HG03095 (cell line): ENCODE results near the gene TNFAIP8.

Source experiments
- ATAC-seq: cut with Tn5 transposase; IDR thresholded peaks from one replicate; pipeline ENCODE4 v1.9.1; 2021; ENCODE audit warnings: moderate library complexity; ENCODE audit not compliant: unreplicated experiment

TNFAIP8 gene

DNA sequence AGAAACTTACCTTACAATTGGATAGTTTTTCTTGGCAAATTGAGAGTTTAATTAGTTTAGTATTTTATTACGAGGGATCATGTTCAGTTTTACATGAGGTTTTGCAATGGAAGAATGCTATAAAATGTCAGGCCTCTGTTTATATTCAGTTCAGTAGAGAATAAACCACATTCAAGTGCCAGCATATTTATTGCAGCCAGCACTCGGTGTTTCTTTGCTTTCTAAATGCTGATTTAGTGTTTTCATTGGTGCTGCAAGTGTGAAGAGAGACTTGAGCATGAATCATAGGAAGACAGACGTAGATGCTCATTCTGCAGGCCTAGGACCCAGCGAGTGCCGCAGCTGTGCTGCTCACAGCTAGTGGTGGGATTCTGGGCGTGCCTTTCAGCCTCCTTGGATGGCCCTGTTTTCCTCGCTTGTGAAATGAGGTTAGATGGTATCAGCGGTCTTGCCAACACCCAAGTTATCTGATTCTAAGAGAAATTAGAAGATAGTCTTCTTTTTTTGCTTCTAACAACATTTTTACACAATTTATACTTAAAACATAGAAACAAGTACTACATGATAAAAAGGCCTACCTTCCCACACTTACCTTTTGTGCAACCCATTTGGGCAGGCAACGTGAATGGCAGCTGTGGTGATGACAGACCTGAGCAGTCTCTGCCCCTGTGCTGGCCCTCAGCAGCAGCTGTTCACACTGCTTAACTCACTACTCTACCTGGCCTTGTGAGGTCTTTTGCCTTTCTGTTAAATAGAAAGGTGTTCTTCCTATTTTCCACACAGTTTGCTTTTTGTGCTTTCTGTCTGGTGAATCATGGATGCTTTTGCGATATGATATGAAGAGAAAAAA lies 26.8 kb upstream of the TNFAIP8 start:
- ATAC-seq, result no peak

DNA sequence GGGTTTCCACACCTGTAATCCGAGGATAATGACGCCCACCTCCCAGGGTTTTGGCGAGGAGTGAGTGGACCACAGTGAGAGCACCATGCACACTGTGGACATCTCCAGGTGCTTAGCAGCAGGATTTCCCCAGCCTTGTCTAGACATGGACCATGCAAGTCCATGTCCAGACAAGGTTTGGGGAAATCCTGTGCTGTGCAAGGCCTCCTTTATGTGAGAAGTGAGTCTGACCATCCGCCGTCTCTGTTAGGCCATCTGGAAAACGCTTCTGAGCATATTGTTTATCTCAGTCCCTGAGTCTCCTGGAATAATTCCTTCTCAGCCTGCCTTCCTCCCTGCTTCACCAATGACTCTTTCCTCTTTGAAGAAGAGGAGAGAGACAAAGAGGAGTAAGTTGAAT lies 26.2 kb upstream of the TNFAIP8 start:
- no peak for ATAC-seq

DNA sequence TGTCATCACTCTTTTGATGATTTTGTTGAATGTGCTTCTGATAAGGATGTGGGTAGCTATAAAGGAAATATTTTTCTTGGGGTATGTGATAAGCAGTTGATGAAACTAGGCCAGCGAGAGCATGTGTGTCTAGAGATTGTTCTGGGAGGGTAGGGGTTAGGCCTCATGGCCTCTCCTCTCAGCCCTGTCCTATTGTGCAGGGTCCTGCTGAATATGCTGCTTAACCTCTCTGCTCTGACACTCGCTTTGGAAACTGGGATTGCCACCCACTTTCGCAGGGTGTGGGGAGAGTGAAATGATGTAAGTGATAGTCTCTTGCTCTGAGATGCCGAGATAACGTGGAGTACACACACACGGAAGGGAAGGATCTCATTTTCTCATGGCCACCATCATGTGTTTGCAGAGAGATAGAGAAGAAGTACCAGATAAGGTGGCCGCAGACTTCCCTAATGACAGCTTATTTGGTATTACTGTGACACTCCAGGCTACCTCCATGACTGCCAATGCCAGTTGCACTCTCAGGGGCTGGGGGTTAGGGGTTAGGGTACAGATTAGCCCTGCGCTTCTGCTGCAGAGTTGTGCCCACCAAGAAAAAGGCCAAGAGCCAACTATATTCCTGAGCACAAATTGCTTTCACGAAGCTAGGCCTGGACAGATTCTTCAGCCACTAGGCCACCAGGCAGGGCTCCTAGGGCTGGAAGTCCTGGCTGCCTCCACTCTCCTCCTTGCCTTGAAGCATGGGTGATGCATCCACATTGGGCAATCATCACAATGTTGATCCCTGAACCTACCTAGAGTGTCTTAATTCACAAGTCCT lies 25.2 kb upstream of the TNFAIP8 start:
- ATAC-seq, result no peak

DNA sequence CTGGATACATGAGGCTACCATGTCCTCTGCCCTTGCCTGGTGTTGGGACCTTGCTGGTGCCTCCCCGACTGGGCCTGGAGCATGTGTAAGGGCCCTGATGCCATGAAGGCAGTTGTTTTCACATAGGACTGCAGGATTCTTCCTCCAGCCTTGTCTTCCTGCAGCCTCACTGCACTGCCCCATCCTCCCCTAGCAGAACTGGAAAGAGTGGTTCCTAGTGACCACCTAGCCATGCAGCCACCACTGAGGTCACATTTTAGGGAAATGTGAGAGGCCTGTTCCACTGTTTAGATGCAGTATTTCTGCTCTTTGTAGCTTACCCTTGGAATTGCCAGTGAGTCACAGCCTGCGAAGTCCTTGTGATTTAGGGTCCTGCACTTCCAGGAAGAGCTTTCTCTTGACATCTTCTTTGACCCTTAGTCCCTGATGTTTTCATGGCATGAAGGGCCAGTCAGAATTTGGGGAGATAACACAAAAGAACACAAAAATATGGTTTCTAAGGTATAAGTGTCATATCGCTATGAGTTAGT lies 24.2 kb upstream of the TNFAIP8 start:
- ATAC-seq, result no peak

DNA sequence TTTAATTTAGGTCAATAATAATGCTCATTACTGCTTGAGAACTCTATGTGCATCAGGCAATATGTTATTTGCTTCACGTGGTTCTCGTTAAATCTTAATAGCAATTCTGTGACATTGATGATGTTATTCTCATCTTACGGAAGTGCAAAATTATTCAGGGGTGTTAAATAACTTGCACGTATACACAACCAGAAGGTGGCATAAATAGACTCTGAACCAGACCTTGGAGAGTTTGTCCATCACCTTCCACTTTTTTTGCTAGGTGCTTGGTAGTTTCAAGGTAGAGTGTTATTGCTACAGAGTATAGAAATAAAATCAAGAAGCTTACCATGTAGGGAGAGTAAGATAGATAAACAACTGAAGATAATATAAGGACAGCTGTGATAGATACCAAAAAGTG lies 23.6 kb upstream of the TNFAIP8 start:
- peak; percentile 8 for ATAC-seq

DNA sequence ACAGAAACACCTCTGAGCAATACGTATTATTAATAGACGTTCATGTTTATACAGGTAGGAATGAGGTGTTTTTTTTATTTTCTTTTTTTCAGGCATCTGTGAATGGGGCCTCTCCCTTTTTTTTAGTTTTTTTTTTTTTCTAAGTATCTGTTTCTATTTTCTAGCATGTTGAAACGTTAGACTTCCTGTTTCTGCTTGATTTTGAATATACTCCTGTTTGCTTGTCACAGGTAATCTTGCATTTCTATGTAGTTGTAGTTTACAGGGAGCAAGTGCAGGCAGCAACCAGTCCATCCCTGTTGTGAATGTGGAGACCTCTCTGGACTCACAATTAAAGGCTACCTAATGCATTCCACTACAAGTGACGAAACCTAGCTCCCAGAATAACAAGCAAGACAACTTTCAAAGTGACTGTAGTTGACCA lies 22.8 kb upstream of the TNFAIP8 start:
- ATAC-seq, result peak; percentile 33

DNA sequence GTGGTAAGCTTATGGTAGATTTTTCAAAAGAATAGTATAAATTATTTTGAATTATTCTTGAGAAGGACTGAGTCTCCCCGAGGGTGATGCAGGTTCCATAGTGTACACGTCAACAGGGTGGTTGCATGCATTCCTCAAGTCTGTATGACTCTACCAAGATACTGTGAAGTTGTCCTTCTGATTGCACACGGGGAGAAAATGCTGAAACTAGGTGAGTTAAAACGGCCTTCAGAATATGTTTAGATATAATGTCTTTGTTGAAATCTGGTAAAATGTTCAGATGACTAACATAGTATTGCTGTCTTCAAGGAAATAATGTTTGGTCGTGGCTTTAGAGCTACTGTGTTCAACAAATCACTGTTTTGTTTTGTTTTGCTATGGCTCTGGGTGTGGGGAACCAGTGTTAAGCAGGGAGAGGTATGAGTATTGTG lies 22.4 kb upstream of the TNFAIP8 start:
- peak; percentile 17 for ATAC-seq

DNA sequence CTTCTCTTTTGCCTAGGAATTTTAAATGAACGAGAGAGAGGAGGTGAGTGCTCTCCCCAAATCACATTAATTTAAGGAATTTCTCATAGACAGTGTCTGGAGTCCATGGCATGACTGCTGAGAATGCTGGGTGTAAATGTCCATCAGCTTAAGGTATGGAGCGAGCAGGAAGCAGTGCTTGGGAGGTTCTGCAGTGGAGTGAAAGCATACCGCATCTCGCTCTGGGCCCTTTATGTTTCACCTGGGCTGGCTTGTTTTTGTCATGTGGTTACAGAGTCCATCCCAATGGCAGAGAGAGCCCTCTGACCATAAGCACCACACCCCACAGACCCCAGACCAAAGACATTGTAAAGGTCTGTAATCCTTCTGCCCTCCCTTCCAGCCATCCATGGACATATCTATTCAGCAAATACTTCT lies 20.6 kb upstream of the TNFAIP8 start:
- no peak for ATAC-seq

DNA sequence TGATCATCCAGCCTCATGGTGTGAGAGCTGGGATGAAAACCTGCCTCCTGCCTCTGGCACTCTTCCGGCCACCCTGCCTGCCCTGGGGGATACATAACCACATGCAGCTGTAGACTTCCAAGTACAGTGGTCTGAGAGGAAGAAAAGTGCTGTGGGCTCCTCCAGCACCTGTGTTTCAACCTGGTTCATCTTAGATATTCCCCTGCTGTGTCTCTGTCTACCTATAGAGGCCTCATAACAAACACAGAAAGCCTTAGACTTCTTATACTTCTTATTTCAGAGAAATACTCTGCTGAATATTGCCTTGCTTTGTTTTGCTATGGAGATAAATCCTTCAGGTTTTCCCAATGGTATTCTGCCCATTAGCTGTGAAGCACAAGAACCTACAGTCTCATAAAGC lies 19.6 kb upstream of the TNFAIP8 start:
- ATAC-seq, result no peak

DNA sequence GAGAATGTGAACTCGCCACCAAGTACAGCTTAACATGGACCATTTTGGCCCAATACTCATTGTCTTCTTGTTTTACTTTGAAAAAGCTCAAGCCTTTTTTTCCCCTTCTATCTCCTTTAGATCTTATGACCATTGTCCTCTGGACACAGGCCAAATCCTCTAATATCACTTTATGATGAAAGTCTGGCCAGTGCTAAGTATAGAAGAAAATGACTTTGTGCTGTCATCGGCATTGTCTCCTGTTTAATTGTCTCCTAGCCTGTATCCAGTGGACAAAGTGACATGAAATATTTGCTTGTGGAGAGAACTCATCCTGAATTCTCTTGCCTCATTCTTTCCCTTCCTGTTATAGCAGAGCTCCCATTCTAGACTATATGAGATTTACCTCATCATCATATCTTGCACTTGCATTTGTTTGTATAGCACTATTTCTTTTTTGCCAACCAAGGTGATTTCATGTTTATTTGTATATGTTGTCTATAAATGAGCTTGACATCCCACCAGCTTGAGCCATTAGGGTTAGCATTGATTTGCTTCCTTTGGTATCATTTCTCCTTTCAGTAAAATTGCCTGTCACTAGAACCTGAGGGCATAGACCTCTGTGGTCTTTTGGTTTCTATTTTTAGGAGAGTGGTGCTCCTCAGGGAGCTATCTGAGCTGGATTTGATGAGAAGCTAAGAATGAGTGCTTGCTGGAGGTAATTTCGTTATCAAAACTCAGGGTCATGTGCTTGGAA lies 18.8 kb upstream of the TNFAIP8 start:
- no peak for ATAC-seq

DNA sequence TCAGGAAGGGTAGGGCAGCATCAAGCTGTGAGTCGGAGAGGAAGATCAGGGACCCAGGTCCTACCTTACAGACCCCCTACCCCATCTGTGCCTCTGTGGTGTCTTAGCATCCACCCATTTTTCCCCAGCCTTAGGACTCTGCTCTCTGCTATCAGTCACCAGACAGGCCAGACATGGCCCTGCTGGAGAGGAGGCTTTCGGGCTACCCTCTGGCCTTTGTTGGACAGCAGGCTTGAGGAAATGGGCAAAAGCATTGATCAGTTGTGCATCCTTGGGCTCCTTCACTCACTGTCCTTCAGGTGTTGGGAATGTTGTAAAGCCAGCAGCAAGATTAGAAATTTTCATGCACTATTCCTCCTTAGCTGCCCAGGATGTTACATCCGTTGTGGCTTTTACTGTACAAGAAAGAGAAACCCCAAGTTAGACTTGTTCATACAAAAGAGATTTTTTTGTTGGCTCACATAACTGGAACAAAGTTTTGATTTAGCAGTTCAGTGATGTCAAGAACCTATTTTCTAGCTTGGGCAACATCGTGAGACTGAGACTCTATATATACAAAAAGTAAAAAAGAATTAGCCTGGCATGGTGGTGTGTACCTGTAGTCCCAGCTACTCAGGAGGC lies 17.4 kb upstream of the TNFAIP8 start:
- no peak for ATAC-seq

DNA sequence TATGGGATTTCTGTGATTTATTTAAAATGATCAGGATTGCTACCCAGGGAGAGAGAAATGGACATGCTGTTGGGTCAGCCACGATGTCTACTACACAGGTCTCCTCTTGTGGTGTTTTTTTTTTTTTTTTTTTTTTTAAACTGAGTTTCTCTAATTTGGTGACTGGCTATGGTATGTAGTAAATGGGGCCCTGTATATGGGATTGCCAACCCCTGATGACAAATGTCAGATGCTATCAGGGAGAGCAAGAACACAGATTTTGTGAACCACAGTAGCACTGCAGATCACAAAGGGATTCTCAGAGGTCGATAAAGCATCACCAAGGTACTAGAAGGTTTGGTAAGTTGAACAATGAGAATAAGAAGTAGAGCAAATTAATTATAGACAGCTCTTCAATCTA lies 16.5 kb upstream of the TNFAIP8 start:
- no peak for ATAC-seq

DNA sequence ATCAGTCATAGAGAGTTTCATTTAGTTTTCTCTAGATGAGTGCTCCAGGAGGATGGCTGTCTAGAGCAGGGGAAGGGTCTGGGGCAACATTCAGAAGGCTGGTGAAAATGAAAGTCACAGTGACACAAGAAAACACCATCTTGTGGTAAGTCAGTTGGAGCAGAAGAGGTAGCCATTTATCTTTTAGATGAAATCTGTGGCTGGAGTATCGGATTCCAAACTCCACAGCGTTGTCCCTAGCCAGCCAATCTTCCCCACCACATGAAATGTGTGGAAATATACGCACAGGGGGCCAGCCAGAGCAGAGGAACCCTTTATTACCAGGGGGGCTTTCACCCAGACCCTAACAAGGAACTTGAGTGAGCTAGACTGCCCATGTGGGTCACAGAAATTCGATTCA lies 15.9 kb upstream of the TNFAIP8 start:
- ATAC-seq, result no peak

DNA sequence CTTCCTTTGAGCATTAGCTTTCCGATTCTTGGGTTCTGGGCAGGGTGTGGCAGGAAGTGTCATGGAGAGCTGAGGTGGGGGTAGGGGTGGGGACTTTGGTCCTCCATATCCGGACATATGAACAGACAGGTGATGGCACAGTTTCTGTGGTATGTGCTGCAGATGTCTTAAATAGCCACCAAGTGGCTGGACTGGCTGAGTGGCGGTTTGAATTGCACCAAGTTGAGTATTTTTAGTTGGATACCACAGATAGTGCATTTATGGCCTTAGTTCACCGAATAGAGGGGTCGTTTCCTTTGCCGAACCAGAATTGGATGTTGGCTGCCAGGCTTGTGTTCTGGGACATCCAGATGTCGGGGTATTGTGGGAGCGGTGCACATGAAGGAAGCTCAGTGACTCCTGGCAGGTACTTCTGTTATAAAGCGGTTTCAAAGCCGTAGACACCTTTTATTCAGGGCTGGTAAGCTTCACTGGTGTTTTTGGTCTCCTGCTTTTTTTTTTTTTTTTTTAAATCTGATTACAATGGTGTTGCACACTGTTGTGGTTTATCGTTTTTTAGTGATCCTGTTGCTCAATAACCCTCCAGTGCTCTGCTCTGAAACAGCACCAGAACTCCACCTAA lies 15.1 kb upstream of the TNFAIP8 start:
- ATAC-seq, result peak; percentile 59

DNA sequence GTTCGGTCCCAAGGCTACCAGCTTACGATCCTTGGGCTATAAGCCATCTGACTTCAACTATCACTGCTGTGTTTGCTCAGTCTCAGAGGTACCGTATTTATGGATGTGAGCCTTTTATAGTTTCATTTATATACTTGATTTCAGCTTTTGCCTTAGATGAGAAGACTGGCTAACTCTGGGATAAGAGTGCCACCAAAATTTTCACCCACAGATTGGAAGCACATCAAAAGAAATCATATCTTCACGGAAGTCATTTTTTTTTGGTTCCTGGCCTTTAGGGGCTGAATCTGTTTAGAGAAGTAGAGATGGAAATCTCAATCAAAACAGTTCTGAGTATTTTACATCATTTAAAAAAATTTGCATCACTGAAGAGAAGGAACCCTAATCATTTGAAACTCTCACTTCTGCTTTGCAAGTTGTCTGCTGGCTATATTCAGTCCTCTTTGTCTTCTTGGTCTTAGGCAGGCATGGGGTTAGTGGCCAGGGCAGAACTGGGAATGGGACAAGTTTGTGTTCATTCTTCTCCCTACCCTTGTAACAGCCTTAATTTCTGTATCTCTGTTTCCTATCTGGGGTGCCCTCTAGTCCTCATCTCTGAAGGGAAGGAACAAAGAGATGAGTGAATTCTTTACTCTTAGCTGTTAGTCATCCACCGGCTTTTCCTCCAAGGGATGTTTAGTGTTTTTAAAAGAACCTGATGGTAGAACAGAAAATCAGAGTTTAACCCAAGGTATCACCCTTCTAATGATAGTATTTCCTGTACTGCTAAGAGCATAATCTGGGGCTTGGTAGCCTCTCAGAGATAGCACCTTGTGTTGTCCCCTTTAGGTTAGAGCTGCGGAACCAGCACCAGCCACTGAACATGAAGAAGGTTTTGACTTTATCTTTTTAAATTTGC lies 14.1 kb upstream of the TNFAIP8 start:
- ATAC-seq, result peak; percentile 53

DNA sequence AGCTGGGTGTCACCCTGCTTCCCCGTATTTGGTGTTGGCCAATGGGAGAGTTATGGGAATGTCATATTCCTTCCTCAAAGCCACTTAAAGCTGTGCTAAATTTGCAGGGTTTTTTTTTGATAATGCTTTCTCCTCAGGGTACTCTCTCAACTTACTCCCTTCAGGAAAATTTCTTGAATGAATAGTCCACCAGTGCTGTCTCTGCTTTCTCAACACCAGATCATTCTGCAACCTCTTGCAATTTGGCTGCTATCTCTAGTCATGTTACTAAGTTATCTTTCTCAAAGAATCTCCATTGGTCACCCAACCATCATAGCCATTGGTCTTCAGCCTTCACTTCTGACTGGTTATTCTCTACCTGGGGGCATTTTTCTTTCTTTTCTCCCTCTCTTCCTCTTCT lies 13.4 kb upstream of the TNFAIP8 start:
- ATAC-seq, result no peak

DNA sequence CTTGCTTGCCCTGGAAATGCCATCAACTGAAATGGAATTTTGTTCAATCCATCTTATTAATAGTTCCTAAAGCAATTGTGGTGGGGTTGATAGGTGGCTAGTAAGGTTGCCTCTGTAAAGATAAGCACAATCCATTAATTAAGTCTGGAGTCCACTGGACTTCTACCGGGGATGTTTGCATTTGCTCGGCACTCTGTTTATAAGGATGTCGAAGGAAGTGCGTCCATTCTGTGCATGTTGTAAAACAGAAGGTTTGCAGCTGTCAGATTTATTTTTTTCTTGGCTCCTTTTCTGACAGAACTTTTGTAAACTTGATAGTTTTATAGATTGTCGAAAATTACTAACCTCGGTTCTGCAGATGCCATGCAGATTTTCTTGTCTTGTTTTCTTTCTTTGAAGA lies 12.8 kb upstream of the TNFAIP8 start:
- no peak for ATAC-seq

DNA sequence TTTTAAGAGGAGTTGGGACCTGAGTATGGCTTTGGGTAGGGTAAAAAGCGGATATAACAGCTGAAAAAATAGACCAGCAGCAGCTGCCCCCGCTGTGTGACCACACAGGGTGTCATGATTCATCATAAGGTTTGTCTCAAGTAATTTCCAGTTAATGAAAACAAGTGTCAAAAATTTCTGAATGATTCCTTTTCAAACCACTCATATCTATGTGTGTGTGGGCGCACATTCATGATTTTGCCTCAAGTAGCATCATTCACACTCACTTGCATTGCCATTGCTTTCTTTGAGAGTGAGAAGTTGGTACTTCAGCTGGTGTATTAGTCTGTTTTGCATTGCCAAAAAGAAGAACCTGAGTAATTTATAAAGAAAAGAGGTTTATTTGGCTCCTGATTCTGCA lies 12.1 kb upstream of the TNFAIP8 start:
- ATAC-seq, result peak; percentile 13

DNA sequence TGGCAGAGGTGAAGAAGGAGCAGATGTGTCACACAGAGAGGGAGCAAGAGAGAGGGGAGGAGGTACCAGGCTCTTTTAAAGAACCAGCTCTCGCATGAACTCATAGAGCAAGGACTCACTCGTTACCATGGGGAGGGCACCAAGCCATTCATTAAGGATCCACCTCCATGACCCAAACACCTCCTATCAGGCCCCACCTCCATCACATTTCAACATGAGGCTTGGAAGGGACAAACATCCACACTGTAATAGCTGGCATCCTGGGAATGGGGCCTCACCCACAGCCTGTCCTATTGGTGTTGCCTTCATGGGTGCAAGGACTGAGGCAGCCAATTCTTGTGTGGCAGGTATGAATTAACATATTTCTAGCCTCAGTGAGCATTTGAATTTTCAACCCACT lies 11.6 kb upstream of the TNFAIP8 start:
- no peak for ATAC-seq
